ENCODE results near the gene MAN1C1. TPM values are rescaled to one million over a fixed set of nuclear protein-coding genes. Genes with fewer than 3 reads are reported as not detected.

The MAN1C1 gene
- polyA plus RNA-seq, 1 of the 3 experiments (the other 2 are of a cell fraction): 0.20 TPM

- no peak for TF ChIP-seq ZBTB33 (IDR thresholded peaks at IDR 0.05; ENCODE audit: borderline replicate concordance, low read depth)
- no peak for TF ChIP-seq TCF12 (IDR thresholded peaks at IDR 0.05)
- TF ChIP-seq SIN3A (IDR thresholded peaks at IDR 0.05; ENCODE audit: borderline replicate concordance, low read depth, low read length): no peak
- no peak for TF ChIP-seq RXRA (IDR thresholded peaks at IDR 0.05; ENCODE audit: borderline replicate concordance, low read depth)
- no peak for TF ChIP-seq TEAD4 (IDR thresholded peaks at IDR 0.05; ENCODE audit: borderline replicate concordance, insufficient read depth)
- no peak for TF ChIP-seq FOXM1 (IDR thresholded peaks at IDR 0.05; ENCODE audit: low read depth)
- TF ChIP-seq FOSL2 (IDR thresholded peaks at IDR 0.05; ENCODE audit: borderline replicate concordance, low read depth): no peak
- TF ChIP-seq NRF1 (IDR thresholded peaks at IDR 0.05; ENCODE audit: low read depth, low read length): no peak
- no peak for TF ChIP-seq TAF1 (IDR thresholded peaks at IDR 0.05; ENCODE audit: borderline replicate concordance, low read depth, low read length)
- no peak for TF ChIP-seq JUND (IDR thresholded peaks at IDR 0.05)
- no peak for TF ChIP-seq POLR2AphosphoS5 (IDR thresholded peaks at IDR 0.05; ENCODE audit: low read depth, low read length)
- no peak for TF ChIP-seq MEF2A (IDR thresholded peaks at IDR 0.05; ENCODE audit: borderline replicate concordance, low read depth)
- no peak for TF ChIP-seq IRF3 (IDR thresholded peaks at IDR 0.05; ENCODE audit: low read depth, low read length)
- no peak for TF ChIP-seq RFX5 (IDR thresholded peaks at IDR 0.05; ENCODE audit: low read length)
- no peak for TF ChIP-seq FOXJ3 (CRISPR knock-in tag; IDR thresholded peaks at IDR 0.05)
- no peak for TF ChIP-seq GABPA (IDR thresholded peaks at IDR 0.05; ENCODE audit: low read depth)
- TF ChIP-seq USF2 (IDR thresholded peaks at IDR 0.05; ENCODE audit: borderline replicate concordance, low read depth, low read length): 0 out of 2 replicates have a peak, but pooled peaks have one; percentile 42
- TF ChIP-seq GATA2 (CRISPR knock-in tag; IDR thresholded peaks at IDR 0.05): no peak
- TF ChIP-seq RCOR1 (IDR thresholded peaks at IDR 0.05; ENCODE audit: low read length): no peak
Observed at GRCh38 chr1:25608488-25609178, 8.0 kb upstream of the MAN1C1 start (continued).
